SH-SY5Y (cell line): ENCODE measurements around the gene FBF1.

Experiments used
- GATA2 ChIP-seq: IDR thresholded peaks from 2 replicates; pipeline ENCODE4 v1.6.1; 2011; ENCODE audit warnings: mild to moderate bottlenecking, low read depth, low read length
- GATA3 ChIP-seq: IDR thresholded peaks from 2 replicates; pipeline ENCODE4 v1.6.1; 2011; ENCODE audit warnings: low read depth, mild to moderate bottlenecking, low read length, moderate library complexity

GRCh38 chr17:75981019-75981615 lies 40.3 kb upstream of the FBF1 start:
- TF ChIP-seq GATA2, result no peak
- TF ChIP-seq GATA3, result no peak
